Nasal cavity respiratory epithelium epithelial cell of viscerocranial mucosa (primary cell): ENCODE results near the gene PLA1A. TPM values are rescaled to one million over a fixed set of nuclear protein-coding genes. Genes with fewer than 3 reads are reported as not detected.

Experiments
- total RNA-seq: library from RNA; depleted of rRNA; stranded (reverse); fragments of >200 nt; gene quantifications from 2 replicates; pipeline ENCODE4 v1.2.3, GENCODE V29; 2014

The PLA1A gene, protein sequence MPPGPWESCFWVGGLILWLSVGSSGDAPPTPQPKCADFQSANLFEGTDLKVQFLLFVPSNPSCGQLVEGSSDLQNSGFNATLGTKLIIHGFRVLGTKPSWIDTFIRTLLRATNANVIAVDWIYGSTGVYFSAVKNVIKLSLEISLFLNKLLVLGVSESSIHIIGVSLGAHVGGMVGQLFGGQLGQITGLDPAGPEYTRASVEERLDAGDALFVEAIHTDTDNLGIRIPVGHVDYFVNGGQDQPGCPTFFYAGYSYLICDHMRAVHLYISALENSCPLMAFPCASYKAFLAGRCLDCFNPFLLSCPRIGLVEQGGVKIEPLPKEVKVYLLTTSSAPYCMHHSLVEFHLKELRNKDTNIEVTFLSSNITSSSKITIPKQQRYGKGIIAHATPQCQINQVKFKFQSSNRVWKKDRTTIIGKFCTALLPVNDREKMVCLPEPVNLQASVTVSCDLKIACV
- 0.14 TPM in 1 of 2 replicates, not detected in the other for total RNA-seq

DNA sequence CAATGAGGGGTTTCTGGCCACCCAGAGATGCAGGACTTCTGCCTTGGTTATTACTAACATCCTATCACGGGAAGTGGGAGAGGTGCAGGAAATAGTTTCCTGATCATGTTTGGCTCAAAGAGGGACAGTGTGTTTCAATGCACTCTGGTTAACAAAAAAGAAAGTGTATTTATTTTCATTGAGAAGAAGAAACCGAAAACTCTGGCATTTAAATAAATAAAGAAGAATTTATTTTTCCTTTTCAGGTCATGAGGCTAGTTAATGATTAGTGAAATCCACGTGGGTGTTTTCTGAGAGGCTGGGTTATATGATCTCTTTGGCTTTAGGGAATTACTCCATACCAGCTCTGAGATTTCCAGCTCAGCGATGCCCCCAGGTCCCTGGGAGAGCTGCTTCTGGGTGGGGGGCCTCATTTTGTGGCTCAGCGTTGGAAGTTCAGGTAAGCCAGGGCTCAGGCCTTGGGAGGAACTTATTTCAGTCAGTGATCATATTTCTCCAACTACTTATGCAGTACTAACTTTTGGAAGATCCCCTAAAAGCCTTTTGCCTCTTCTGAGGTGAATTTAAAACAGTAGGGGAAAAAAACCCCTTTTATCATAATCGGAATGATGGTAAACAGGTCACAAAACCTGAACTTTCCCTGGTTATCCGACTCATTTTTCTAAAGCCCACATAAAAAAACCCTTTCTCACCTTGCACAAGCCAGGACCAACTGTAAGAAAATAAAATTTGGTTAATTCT, at the start of gene PLA1A:
TSS of gene PLA1A (plus strand) at position 338 of the 741 bp plus-strand sequence. CDS start at position 367, 29 bp downstream.

GRCh38 chr3:119559441-119559963, 38.2 kb upstream of the PLA1A start, which contains the start of gene CD80:
CD80 (minus strand) TSS chr3:119559614; CDS start chr3:119557728, 1,886 bp downstream.

DNA sequence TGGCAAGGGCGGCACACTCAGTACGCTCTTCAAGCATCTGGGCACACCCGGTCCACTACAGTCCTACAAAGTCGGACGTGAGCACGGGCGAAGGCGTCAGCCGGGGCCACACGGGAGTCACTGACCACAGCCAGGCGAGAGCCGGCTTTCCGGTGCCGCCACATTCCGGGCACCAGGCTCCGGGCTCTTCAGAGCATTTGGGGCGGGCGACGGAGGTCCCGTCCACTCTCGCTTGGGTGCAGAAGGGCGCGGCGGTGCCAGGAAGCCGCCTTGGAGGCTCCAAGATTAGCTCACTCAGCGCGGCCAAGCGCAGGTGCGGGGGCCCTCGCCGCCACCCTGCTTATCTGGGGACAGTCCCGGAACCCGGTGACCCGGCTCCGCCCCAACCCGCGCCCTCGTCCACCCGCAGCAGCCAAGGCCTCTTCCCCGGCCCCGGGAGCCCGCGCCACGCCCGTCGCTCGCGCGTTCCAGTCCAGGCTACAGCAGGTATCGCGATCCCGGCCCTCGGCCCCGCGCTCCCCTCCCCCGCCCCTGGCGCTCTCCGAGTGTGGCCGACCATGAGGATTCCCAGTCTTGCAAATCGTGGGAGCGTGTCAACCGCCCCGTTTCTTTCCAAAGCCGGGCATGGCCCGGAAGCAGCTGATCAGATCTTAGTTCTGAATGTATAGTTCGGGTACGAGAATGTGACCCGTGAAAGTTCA, 18.2 kb upstream of the PLA1A start, which contains the start of gene ADPRH:
TSS of gene ADPRH (plus strand) at position 127 of the 701 bp plus-strand sequence. CDS start 2,678 bp downstream, outside the sequence.

DNA sequence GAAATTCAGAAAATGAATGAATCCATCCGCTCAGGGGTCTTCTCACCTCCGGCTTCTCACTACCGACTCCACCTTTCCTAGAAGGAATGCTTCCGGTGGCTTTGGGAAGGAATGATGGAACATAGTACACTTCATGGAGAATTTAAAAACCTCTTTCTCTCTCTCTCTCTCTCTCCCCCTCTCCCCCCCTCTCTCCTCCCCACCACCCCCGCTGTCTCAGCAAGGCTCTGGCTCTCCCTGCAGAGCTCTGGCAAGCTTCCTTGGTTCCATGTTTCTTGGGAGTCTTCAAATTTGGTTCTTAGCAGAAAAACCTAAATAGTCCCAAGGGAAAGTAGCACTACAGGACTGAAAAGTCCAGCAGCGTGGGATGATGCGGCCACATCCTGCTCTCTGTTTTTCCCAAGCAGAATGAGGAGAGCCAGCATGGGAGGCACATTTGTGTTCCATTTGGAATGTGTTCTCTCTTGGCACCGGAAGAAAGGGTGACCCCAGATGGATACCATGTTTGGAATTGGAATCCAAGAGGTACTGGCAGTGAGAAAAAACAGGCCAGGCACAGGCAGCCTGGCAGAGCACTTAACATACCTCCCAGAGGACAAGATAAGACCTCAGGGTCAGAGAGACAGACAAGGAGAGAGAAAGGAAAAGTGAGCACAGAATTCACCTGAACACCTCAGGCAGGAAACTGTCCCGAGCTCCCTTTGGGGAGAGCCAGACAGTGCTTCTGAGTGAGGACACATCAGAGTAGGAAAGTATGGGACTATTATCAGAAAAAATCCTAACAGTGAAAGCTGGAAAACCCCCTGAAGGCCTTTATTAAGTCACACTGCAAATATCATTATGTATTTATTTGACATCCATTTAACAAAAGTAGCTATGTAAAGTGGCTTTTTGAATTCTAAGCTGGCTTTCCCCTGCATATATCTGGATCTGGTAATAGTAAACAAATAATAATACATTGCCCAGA, 63.1 kb downstream of the PLA1A start, which contains the start of gene POPDC2:
TSS of gene POPDC2 (minus strand) at position 116 of the 967 bp plus-strand sequence. CDS start 166 bp downstream, outside the sequence.

GRCh38 chr3:119676771-119677640, 79.3 kb downstream of the PLA1A start, which contains the start of gene COX17:
COX17 (minus strand) TSS chr3:119677406; CDS start chr3:119677310, 96 bp downstream.

Other genes with a start within 250 kb of the PLA1A start
- gene TMEM39A, start 134.3 kb upstream of the PLA1A start, total RNA-seq: 52.3 and 67.0 TPM in 2 replicates
- gene POGLUT1, start 128.9 kb upstream of the PLA1A start, total RNA-seq: 15.0 and 19.8 TPM in 2 replicates
- 61.6 and 75.2 TPM in 2 replicates for gene TIMMDC1, start 99.3 kb upstream of the PLA1A start, total RNA-seq
- gene CD80, start 38.3 kb upstream of the PLA1A start, total RNA-seq: not detected in 2 replicates
- gene ADPRH, start 18.4 kb upstream of the PLA1A start, total RNA-seq: 0.68 and 3.9 TPM in 2 replicates
- gene POPDC2, start 62.7 kb downstream of the PLA1A start, total RNA-seq: 0.28 and 0.34 TPM in 2 replicates
- gene COX17, start 79.5 kb downstream of the PLA1A start, total RNA-seq: 22.2 and 24.4 TPM in 2 replicates
- gene CFAP91, start 105.1 kb downstream of the PLA1A start, total RNA-seq: 0.07 TPM in 1 of 2 replicates, not detected in the other
- gene NR1I2, start 184.2 kb downstream of the PLA1A start, total RNA-seq: under 0.01 TPM in 2 replicates